ENCODE data around the gene MRPL14. TPM values are rescaled to one million over a fixed set of nuclear protein-coding genes. Genes with fewer than 3 reads are reported as not detected.

The MRPL14 gene
- total and polyA plus RNA-seq, 2 experiments from 2014 or later, result 62.6 to 191 TPM

DNA sequence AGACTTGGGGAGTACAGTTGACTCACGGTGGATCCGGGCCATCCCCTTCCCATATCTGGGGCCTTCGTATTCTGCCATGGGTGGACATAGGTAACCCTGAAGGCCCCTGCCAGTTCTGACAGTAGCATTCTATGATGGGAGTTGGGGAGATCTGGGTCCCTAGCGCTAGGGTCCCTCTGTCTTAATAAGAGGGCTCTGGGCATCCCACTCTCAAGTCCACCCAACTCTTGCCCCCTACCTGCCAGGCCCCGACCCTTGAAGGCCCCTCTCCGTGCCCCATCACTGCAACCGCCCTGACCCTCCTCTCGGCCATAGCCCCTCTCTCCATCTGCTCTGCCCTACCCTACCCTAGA lies 24.8 kb upstream of the MRPL14 start:
- DNase-seq (ENCODE audit: low spot score) (no peak), ATAC-seq (no peak)
- H4K20me1 ChIP-seq (replicated peaks; ENCODE audit: insufficient read depth), result no peaks in the 10 kb centered on the region
- H3F3A ChIP-seq (replicated peaks; ENCODE audit: low read depth), result 0 out of 2 replicates have a peak, but pooled peaks cover 3% of the 10 kb centered on the region
- peaks cover 4% of the 10 kb centered on the region for H3K4me1 ChIP-seq (ENCODE audit: insufficient read depth)
- no peak overlapping the region for H3K4me2 ChIP-seq
- H2AFZ ChIP-seq, result no peak overlapping the region
- Mint-ChIP-seq H3K27me3 (ENCODE audit: insufficient read depth, low read depth, poor library complexity) (peaks cover 25% of the 10 kb centered on the region), H3K9me3 (no peaks in the 10 kb centered on the region), H3K4me1 (peaks cover 28% of the 10 kb centered on the region), H3K27ac (no peak overlapping the region), H3K36me3 (ENCODE audit: low read depth) (peaks cover 18% of the 10 kb centered on the region), H3K4me3 (no peak overlapping the region)
- no peak overlapping the region for H3K4me3 ChIP-seq
- H3K79me2 ChIP-seq (replicated peaks; ENCODE audit: insufficient read depth), result no peaks in the 10 kb centered on the region
- no peaks in the 10 kb centered on the region for H3K9me2 ChIP-seq (ENCODE audit: insufficient read depth)
- TF ChIP-seq STAT1 (IDR thresholded peaks at IDR 0.05; ENCODE audit: unreplicated experiment) (no peak), ZNF331 (CRISPR knock-in tag; IDR thresholded peaks at IDR 0.05; ENCODE audit: low read depth) (no peak), EZH2phosphoT487 (IDR thresholded peaks at IDR 0.05; ENCODE audit: unreplicated experiment) (no peak), EZH2 (IDR thresholded peaks at IDR 0.05; ENCODE audit: low read depth, unreplicated experiment) (no peak), ZNF114 (CRISPR knock-in tag; IDR thresholded peaks at IDR 0.05) (no peak), POLR2AphosphoS5 (IDR thresholded peaks at IDR 0.05; ENCODE audit: low read depth) (no peak), NANOG (IDR thresholded peaks at IDR 0.05; ENCODE audit: borderline replicate concordance) (no peak), JUNB (IDR thresholded peaks at IDR 0.05; ENCODE audit: unreplicated experiment) (no peak), CREB1 (CRISPR knock-in tag; IDR thresholded peaks at IDR 0.05; ENCODE audit: low read depth) (no peak)
- TF ChIP-seq, protein P1, sequence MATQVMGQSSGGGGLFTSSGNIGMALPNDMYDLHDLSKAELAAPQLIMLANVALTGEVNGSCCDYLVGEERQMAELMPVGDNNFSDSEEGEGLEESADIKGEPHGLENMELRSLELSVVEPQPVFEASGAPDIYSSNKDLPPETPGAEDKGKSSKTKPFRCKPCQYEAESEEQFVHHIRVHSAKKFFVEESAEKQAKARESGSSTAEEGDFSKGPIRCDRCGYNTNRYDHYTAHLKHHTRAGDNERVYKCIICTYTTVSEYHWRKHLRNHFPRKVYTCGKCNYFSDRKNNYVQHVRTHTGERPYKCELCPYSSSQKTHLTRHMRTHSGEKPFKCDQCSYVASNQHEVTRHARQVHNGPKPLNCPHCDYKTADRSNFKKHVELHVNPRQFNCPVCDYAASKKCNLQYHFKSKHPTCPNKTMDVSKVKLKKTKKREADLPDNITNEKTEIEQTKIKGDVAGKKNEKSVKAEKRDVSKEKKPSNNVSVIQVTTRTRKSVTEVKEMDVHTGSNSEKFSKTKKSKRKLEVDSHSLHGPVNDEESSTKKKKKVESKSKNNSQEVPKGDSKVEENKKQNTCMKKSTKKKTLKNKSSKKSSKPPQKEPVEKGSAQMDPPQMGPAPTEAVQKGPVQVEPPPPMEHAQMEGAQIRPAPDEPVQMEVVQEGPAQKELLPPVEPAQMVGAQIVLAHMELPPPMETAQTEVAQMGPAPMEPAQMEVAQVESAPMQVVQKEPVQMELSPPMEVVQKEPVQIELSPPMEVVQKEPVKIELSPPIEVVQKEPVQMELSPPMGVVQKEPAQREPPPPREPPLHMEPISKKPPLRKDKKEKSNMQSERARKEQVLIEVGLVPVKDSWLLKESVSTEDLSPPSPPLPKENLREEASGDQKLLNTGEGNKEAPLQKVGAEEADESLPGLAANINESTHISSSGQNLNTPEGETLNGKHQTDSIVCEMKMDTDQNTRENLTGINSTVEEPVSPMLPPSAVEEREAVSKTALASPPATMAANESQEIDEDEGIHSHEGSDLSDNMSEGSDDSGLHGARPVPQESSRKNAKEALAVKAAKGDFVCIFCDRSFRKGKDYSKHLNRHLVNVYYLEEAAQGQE (IDR thresholded peaks at IDR 0.05; ENCODE audit: unreplicated experiment), result no peak
- TF ChIP-seq, protein P2, sequence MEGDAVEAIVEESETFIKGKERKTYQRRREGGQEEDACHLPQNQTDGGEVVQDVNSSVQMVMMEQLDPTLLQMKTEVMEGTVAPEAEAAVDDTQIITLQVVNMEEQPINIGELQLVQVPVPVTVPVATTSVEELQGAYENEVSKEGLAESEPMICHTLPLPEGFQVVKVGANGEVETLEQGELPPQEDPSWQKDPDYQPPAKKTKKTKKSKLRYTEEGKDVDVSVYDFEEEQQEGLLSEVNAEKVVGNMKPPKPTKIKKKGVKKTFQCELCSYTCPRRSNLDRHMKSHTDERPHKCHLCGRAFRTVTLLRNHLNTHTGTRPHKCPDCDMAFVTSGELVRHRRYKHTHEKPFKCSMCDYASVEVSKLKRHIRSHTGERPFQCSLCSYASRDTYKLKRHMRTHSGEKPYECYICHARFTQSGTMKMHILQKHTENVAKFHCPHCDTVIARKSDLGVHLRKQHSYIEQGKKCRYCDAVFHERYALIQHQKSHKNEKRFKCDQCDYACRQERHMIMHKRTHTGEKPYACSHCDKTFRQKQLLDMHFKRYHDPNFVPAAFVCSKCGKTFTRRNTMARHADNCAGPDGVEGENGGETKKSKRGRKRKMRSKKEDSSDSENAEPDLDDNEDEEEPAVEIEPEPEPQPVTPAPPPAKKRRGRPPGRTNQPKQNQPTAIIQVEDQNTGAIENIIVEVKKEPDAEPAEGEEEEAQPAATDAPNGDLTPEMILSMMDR (conservative IDR thresholded peaks at IDR 0.05; ENCODE audit: low read depth in 2 of 2), result no peak
- TF ChIP-seq, protein P3, sequence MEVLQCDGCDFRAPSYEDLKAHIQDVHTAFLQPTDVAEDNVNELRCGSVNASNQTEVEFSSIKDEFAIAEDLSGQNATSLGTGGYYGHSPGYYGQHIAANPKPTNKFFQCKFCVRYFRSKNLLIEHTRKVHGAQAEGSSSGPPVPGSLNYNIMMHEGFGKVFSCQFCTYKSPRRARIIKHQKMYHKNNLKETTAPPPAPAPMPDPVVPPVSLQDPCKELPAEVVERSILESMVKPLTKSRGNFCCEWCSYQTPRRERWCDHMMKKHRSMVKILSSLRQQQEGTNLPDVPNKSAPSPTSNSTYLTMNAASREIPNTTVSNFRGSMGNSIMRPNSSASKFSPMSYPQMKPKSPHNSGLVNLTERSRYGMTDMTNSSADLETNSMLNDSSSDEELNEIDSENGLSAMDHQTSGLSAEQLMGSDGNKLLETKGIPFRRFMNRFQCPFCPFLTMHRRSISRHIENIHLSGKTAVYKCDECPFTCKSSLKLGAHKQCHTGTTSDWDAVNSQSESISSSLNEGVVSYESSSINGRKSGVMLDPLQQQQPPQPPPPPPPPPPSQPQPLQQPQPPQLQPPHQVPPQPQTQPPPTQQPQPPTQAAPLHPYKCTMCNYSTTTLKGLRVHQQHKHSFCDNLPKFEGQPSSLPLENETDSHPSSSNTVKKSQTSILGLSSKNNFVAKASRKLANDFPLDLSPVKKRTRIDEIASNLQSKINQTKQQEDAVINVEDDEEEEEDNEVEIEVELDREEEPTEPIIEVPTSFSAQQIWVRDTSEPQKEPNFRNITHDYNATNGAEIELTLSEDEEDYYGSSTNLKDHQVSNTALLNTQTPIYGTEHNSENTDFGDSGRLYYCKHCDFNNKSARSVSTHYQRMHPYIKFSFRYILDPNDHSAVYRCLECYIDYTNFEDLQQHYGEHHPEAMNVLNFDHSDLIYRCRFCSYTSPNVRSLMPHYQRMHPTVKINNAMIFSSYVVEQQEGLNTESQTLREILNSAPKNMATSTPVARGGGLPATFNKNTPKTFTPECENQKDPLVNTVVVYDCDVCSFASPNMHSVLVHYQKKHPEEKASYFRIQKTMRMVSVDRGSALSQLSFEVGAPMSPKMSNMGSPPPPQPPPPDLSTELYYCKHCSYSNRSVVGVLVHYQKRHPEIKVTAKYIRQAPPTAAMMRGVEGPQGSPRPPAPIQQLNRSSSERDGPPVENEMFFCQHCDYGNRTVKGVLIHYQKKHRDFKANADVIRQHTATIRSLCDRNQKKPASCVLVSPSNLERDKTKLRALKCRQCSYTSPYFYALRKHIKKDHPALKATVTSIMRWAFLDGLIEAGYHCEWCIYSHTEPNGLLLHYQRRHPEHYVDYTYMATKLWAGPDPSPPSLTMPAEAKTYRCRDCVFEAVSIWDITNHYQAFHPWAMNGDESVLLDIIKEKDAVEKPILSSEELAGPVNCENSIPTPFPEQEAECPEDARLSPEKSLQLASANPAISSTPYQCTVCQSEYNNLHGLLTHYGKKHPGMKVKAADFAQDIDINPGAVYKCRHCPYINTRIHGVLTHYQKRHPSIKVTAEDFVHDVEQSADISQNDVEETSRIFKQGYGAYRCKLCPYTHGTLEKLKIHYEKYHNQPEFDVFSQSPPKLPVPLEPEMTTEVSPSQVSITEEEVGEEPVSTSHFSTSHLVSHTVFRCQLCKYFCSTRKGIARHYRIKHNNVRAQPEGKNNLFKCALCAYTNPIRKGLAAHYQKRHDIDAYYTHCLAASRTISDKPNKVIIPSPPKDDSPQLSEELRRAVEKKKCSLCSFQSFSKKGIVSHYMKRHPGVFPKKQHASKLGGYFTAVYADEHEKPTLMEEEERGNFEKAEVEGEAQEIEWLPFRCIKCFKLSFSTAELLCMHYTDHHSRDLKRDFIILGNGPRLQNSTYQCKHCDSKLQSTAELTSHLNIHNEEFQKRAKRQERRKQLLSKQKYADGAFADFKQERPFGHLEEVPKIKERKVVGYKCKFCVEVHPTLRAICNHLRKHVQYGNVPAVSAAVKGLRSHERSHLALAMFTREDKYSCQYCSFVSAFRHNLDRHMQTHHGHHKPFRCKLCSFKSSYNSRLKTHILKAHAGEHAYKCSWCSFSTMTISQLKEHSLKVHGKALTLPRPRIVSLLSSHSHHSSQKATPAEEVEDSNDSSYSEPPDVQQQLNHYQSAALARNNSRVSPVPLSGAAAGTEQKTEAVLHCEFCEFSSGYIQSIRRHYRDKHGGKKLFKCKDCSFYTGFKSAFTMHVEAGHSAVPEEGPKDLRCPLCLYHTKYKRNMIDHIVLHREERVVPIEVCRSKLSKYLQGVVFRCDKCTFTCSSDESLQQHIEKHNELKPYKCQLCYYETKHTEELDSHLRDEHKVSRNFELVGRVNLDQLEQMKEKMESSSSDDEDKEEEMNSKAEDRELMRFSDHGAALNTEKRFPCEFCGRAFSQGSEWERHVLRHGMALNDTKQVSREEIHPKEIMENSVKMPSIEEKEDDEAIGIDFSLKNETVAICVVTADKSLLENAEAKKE (CRISPR knock-in tag; IDR thresholded peaks at IDR 0.05), result no peak
- TF ChIP-seq, protein P4, sequence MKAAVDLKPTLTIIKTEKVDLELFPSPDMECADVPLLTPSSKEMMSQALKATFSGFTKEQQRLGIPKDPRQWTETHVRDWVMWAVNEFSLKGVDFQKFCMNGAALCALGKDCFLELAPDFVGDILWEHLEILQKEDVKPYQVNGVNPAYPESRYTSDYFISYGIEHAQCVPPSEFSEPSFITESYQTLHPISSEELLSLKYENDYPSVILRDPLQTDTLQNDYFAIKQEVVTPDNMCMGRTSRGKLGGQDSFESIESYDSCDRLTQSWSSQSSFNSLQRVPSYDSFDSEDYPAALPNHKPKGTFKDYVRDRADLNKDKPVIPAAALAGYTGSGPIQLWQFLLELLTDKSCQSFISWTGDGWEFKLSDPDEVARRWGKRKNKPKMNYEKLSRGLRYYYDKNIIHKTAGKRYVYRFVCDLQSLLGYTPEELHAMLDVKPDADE (IDR thresholded peaks at IDR 0.05), result no peak
- H3K27ac ChIP-seq (ENCODE audit: low read depth), result no peak overlapping the region
- no peaks in the 10 kb centered on the region for H3K27me3 ChIP-seq (ENCODE audit: insufficient read depth)
- H3K36me3 ChIP-seq (ENCODE audit: insufficient read depth), result no peaks in the 10 kb centered on the region

Measured in GM23338 (cell line).